Neural cell (in vitro differentiated cells): ENCODE data around the gene SLX4IP. TPM values are rescaled to one million over a fixed set of nuclear protein-coding genes. Genes with fewer than 3 reads are reported as not detected.

Source experiments
- H2AFZ ChIP-seq: fragments of 200-600, 300-800 bp; sonication (generic), shearing (Covaris generic); 2 replicates; pipeline ENCODE4 v1.6.0; 2014; ENCODE audit warnings: low read depth, mild to moderate bottlenecking, antibody characterized with exemption, low read length, moderate library complexity
- H3F3A ChIP-seq: fragments of 200-600 bp; shearing (Covaris generic); 2 replicates; pipeline ENCODE4 v1.6.1; 2016; ENCODE audit warnings: mild to moderate bottlenecking, moderate library complexity, mixed read lengths, antibody characterized with exemption, low read length; ENCODE audit not compliant: insufficient read depth, poor library complexity, severe bottlenecking
- H3K27ac ChIP-seq: fragments of 200-600, 300-800 bp; sonication (generic), shearing (Covaris generic); 2 replicates; pipeline ENCODE4 v1.5.1; 2014; ENCODE audit warnings: mild to moderate bottlenecking, low read length, moderate library complexity
- H3K27me3 ChIP-seq: fragments of 300-800, 200-600 bp; sonication (generic), shearing (Covaris generic); 2 replicates; pipeline ENCODE4 v1.6.0; 2014; ENCODE audit warnings: mild to moderate bottlenecking, low read depth, low read length, moderate library complexity; ENCODE audit not compliant: insufficient read depth
- H3K36me3 ChIP-seq: fragments of 300-800, 200-600 bp; sonication (generic), shearing (Covaris generic); 2 replicates; pipeline ENCODE4 v1.5.1; 2014; ENCODE audit warnings: mild to moderate bottlenecking, antibody characterized with exemption, low read length, moderate library complexity; ENCODE audit not compliant: insufficient read depth
- H3K4me2 ChIP-seq: fragments of 300-800, 200-600 bp; sonication (generic), shearing (Covaris generic); 2 replicates; pipeline ENCODE4 v1.6.0; 2014; ENCODE audit warnings: mild to moderate bottlenecking, low read length
- H3K4me3 ChIP-seq: fragments of 300-800, 200-600 bp; sonication (generic), shearing (Covaris generic); 2 replicates; pipeline ENCODE4 v1.5.1; 2014; ENCODE audit warnings: mild to moderate bottlenecking, low read length, moderate library complexity
- H3K79me2 ChIP-seq: fragments of 200-600 bp; shearing (Covaris generic); replicated peaks from 2 replicates; pipeline ENCODE4 v1.6.0; 2014; ENCODE audit warnings: mild to moderate bottlenecking, low read length, moderate library complexity; ENCODE audit not compliant: insufficient read depth
- H3K9ac ChIP-seq: fragments of 300-800, 200-600 bp; sonication (generic), shearing (Covaris generic); 2 replicates; pipeline ENCODE4 v1.6.1; 2016; ENCODE audit warnings: mild to moderate bottlenecking, low read length, mixed read lengths
- H3K9me2 ChIP-seq: fragments of 200-600 bp; shearing (Covaris generic); 2 replicates; pipeline ENCODE4 v1.6.1; 2016; ENCODE audit warnings: mild to moderate bottlenecking, low read length, mixed read lengths; ENCODE audit not compliant: insufficient read depth
- H3K9me3 ChIP-seq: fragments of 200-600, 300-800 bp; sonication (generic), shearing (Covaris generic); 2 replicates; pipeline ENCODE4 v1.6.1; 2016; ENCODE audit warnings: mild to moderate bottlenecking, mixed run types, low read length, moderate library complexity, mixed read lengths
- H4K20me1 ChIP-seq: fragments of 200-600 bp; shearing (Covaris generic); 2 replicates; pipeline ENCODE4 v1.6.1; 2016; ENCODE audit warnings: mild to moderate bottlenecking, mixed run types; ENCODE audit not compliant: insufficient read depth
- EP300 ChIP-seq: fragments of 450-650 bp; conservative IDR thresholded peaks from 2 replicates; pipeline ENCODE4 v1.6.1; 2014; ENCODE audit warnings: antibody characterized with exemption, mild to moderate bottlenecking, moderate library complexity; ENCODE audit not compliant: poor library complexity, severe bottlenecking
- EZH2 ChIP-seq: fragments of 200-600, 300-800 bp; shearing (Covaris generic), sonication (generic); IDR thresholded peaks from 2 replicates; pipeline ENCODE4 v1.6.1; 2014; ENCODE audit warnings: antibody characterized with exemption, low read length, borderline replicate concordance, mild to moderate bottlenecking; ENCODE audit not compliant: insufficient read depth, poor library complexity, severe bottlenecking
- MXI1 ChIP-seq: fragments of 450-650 bp; conservative IDR thresholded peaks from 2 replicates; pipeline ENCODE4 v1.6.1; 2014; ENCODE audit warnings: antibody characterized with exemption, mild to moderate bottlenecking; ENCODE audit not compliant: poor library complexity, severe bottlenecking
- POLR2AphosphoS5 ChIP-seq: IDR thresholded peaks from 2 replicates; pipeline ENCODE4 v1.6.1; 2012
- RAD21 ChIP-seq: fragments of 450-650 bp; conservative IDR thresholded peaks from 2 replicates; pipeline ENCODE4 v1.6.1; 2014; ENCODE audit warnings: antibody characterized with exemption, mild to moderate bottlenecking, moderate library complexity
- SMC3 ChIP-seq: fragments of 450-650 bp; conservative IDR thresholded peaks from 2 replicates; pipeline ENCODE4 v1.6.1; 2014; ENCODE audit warnings: antibody characterized with exemption, mild to moderate bottlenecking, moderate library complexity; ENCODE audit not compliant: poor library complexity
- TAF1 ChIP-seq: IDR thresholded peaks from 2 replicates; pipeline ENCODE4 v1.6.1; 2012; ENCODE audit warnings: low read depth
- polyA plus RNA-seq: library from polyadenylated mRNA; depleted of rRNA; stranded (reverse); fragments of >200 nt; gene quantifications from 2 replicates; pipeline ENCODE4 v1.2.3, GENCODE V29; 2014
- TF ChIP-seq, protein P1 (sequence below): fragments of 450-650 bp; IDR thresholded peaks from 2 replicates; pipeline ENCODE4 v1.5.1; 2014; ENCODE audit warnings: antibody characterized with exemption, mild to moderate bottlenecking, moderate library complexity; ENCODE audit not compliant: poor library complexity, severe bottlenecking
- TF ChIP-seq, protein P2 (sequence below): IDR thresholded peaks from 2 replicates; pipeline ENCODE4 v1.6.1; 2012; ENCODE audit warnings: borderline replicate concordance

The SLX4IP gene
- polyA plus RNA-seq, 1 donor from 2014 or later, result 6.4 TPM

- Histone ChIP-seq H3K9ac (no peak overlapping the region), H3K27me3 (no peaks in the 10 kb centered on the region), H3K9me2 (no peaks in the 10 kb centered on the region), H3K36me3 (no peaks in the 10 kb centered on the region), H3K9me3 (no peaks in the 10 kb centered on the region), H4K20me1 (no peaks in the 10 kb centered on the region), H3K27ac (no peak overlapping the region), H3F3A (no peaks in the 10 kb centered on the region), H3K4me3 (no peak overlapping the region), H3K4me2 (no peak overlapping the region), H2AFZ (no peak overlapping the region), H3K79me2 (peaks cover 4% of the 10 kb centered on the region)
- TF ChIP-seq EZH2, result no peak
- TF ChIP-seq TAF1, result no peak
- no peak for TF ChIP-seq EP300
- TF ChIP-seq RAD21, result no peak
- TF ChIP-seq, protein P1, sequence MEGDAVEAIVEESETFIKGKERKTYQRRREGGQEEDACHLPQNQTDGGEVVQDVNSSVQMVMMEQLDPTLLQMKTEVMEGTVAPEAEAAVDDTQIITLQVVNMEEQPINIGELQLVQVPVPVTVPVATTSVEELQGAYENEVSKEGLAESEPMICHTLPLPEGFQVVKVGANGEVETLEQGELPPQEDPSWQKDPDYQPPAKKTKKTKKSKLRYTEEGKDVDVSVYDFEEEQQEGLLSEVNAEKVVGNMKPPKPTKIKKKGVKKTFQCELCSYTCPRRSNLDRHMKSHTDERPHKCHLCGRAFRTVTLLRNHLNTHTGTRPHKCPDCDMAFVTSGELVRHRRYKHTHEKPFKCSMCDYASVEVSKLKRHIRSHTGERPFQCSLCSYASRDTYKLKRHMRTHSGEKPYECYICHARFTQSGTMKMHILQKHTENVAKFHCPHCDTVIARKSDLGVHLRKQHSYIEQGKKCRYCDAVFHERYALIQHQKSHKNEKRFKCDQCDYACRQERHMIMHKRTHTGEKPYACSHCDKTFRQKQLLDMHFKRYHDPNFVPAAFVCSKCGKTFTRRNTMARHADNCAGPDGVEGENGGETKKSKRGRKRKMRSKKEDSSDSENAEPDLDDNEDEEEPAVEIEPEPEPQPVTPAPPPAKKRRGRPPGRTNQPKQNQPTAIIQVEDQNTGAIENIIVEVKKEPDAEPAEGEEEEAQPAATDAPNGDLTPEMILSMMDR, result no peak
- TF ChIP-seq, protein P2, sequence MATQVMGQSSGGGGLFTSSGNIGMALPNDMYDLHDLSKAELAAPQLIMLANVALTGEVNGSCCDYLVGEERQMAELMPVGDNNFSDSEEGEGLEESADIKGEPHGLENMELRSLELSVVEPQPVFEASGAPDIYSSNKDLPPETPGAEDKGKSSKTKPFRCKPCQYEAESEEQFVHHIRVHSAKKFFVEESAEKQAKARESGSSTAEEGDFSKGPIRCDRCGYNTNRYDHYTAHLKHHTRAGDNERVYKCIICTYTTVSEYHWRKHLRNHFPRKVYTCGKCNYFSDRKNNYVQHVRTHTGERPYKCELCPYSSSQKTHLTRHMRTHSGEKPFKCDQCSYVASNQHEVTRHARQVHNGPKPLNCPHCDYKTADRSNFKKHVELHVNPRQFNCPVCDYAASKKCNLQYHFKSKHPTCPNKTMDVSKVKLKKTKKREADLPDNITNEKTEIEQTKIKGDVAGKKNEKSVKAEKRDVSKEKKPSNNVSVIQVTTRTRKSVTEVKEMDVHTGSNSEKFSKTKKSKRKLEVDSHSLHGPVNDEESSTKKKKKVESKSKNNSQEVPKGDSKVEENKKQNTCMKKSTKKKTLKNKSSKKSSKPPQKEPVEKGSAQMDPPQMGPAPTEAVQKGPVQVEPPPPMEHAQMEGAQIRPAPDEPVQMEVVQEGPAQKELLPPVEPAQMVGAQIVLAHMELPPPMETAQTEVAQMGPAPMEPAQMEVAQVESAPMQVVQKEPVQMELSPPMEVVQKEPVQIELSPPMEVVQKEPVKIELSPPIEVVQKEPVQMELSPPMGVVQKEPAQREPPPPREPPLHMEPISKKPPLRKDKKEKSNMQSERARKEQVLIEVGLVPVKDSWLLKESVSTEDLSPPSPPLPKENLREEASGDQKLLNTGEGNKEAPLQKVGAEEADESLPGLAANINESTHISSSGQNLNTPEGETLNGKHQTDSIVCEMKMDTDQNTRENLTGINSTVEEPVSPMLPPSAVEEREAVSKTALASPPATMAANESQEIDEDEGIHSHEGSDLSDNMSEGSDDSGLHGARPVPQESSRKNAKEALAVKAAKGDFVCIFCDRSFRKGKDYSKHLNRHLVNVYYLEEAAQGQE, result no peak
- TF ChIP-seq MXI1, result no peak
- TF ChIP-seq SMC3, result no peak
- no peak for TF ChIP-seq POLR2AphosphoS5
These were observed 32.7 kb downstream of the SLX4IP start for GRCh38 chr20:10467681-10468339.

DNA sequence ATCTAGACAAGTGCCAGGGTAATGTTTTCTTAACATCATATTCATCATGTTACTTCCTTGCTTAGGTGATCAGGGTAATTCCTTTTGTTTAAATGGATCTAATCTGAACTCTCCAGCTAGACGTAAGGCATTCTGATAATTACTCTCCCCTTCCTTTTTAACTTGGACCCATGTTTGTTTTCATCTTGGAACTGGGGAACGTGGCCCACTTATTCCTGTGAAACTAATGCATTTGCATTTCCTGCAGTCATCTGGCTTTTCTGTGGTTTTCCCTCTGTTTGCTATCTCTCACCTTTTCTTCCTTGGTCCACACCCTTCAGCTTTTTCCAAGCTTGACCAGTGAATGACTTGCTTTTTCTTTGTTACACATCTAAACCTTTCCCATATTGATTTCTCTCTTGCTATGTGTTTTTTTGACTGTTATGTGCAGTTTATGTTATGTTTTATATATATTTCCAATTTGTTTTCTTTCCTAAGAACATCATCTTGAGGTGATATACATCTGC, 33.3 kb downstream of the SLX4IP start:
- Histone ChIP-seq H2AFZ (no peak overlapping the region), H3K79me2 (peaks cover 4% of the 10 kb centered on the region), H3K9me3 (no peaks in the 10 kb centered on the region), H3K36me3 (no peaks in the 10 kb centered on the region), H3K4me3 (no peak overlapping the region), H3K27ac (no peak overlapping the region), H3K9me2 (no peaks in the 10 kb centered on the region), H4K20me1 (no peaks in the 10 kb centered on the region), H3K4me2 (no peak overlapping the region), H3K9ac (no peak overlapping the region), H3F3A (no peaks in the 10 kb centered on the region), H3K27me3 (no peaks in the 10 kb centered on the region)
- TF ChIP-seq POLR2AphosphoS5 (no peak), EZH2 (no peak), MXI1 (no peak), TAF1 (no peak), EP300 (no peak), RAD21 (no peak)
- TF ChIP-seq, protein P2, result no peak
